Parathyroid adenoma (tissue), 2 donors: ENCODE measurements around the gene ZNF664.

Experiments used
- H2AFZ ChIP-seq: fragments of 300-600 bp; sonication (generic); one replicate; pipeline ENCODE4 v1.7.0; 2017; ENCODE audit warnings: antibody characterized with exemption, mild to moderate bottlenecking
- H3K27ac ChIP-seq: fragments of 300-600 bp; sonication (generic); one replicate; pipeline ENCODE4 v1.7.0; 2017
- H3K27me3 ChIP-seq: fragments of 300-600 bp; sonication (generic); one replicate; pipeline ENCODE4 v1.7.0; 2017; ENCODE audit warnings: low read length; ENCODE audit not compliant: control insufficient read depth, insufficient read depth
- H3K36me3 ChIP-seq: fragments of 300-600 bp; sonication (generic); one replicate; pipeline ENCODE4 v1.7.0; 2017; ENCODE audit warnings: low read length; ENCODE audit not compliant: control insufficient read depth, insufficient read depth
- H3K4me1 ChIP-seq: fragments of 300-600 bp; sonication (generic); one replicate; pipeline ENCODE4 v1.7.0; 2017; ENCODE audit warnings: control low read depth
- H3K4me2 ChIP-seq: fragments of 300-600 bp; sonication (generic); one replicate; pipeline ENCODE4 v1.7.0; 2017; ENCODE audit warnings: low read length
- H3K4me3 ChIP-seq: fragments of 300-600 bp; sonication (generic); one replicate; pipeline ENCODE4 v1.7.0; 2017; ENCODE audit warnings: low read depth, low read length
- H3K79me2 ChIP-seq: fragments of 300-600 bp; sonication (generic); one replicate; pipeline ENCODE4 v1.7.0; 2017; ENCODE audit warnings: control low read depth
- H3K9ac ChIP-seq: fragments of 300-600 bp; sonication (generic); one replicate; pipeline ENCODE4 v1.7.0; 2017; ENCODE audit warnings: mild to moderate bottlenecking
- H3K9me3 ChIP-seq: fragments of 300-600 bp; sonication (generic); one replicate; pipeline ENCODE4 v1.7.0; 2017; ENCODE audit warnings: low read length; ENCODE audit not compliant: control insufficient read depth
- TF ChIP-seq, protein P1 (sequence below): fragments of 300-600 bp; sonication (generic); IDR thresholded peaks from one replicate; pipeline ENCODE4 v1.7.0; 2017; ENCODE audit warnings: antibody characterized with exemption, mild to moderate bottlenecking
- donor health status: primary hyperparathyroidism.

The ZNF664 gene

DNA sequence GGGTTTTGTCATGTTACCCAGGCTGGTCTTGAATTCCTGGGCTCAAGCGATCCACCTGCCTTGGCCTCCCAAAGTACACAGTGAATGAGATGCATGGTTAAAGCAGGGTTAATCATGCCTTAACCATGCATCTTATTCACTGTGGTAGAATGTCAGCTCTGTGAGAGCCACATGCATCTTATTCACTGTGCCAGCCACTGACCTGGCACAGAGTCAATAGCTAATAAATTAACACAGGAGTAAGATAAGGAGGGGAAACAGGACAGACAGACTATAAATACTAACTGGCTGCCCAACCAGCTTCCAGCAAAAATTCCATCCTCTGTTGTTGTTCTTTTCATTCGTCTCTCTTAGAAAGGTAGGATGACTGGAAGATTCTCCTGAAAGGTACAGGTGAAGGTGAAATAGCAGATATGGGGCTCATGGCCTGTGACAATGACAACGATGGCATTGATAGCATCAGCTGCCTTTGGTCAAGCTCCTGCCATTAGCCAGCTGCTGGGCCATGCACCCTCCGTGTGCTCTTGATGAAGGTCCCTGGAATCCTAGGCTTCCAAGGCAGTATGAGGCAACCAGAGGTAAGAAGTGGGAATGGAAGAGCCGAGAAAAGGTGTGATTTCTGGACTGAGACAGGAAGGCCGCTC is 76.6 kb downstream of the ZNF664 start:
- no peaks in the 10 kb centered on the region for H3K4me1 ChIP-seq
- no peak overlapping the region for H3K4me2 ChIP-seq
- no peaks in the 10 kb centered on the region for H3K9me3 ChIP-seq
- no peaks in the 10 kb centered on the region for H3K27me3 ChIP-seq
- TF ChIP-seq, protein P1, sequence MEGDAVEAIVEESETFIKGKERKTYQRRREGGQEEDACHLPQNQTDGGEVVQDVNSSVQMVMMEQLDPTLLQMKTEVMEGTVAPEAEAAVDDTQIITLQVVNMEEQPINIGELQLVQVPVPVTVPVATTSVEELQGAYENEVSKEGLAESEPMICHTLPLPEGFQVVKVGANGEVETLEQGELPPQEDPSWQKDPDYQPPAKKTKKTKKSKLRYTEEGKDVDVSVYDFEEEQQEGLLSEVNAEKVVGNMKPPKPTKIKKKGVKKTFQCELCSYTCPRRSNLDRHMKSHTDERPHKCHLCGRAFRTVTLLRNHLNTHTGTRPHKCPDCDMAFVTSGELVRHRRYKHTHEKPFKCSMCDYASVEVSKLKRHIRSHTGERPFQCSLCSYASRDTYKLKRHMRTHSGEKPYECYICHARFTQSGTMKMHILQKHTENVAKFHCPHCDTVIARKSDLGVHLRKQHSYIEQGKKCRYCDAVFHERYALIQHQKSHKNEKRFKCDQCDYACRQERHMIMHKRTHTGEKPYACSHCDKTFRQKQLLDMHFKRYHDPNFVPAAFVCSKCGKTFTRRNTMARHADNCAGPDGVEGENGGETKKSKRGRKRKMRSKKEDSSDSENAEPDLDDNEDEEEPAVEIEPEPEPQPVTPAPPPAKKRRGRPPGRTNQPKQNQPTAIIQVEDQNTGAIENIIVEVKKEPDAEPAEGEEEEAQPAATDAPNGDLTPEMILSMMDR, result no peak
- H2AFZ ChIP-seq, result no peak overlapping the region
- H3K79me2 ChIP-seq, result no peaks in the 10 kb centered on the region
- H3K36me3 ChIP-seq, result no peaks in the 10 kb centered on the region
- no peak overlapping the region for H3K4me3 ChIP-seq
- H3K27ac ChIP-seq, result no peak overlapping the region
- no peak overlapping the region for H3K9ac ChIP-seq

DNA sequence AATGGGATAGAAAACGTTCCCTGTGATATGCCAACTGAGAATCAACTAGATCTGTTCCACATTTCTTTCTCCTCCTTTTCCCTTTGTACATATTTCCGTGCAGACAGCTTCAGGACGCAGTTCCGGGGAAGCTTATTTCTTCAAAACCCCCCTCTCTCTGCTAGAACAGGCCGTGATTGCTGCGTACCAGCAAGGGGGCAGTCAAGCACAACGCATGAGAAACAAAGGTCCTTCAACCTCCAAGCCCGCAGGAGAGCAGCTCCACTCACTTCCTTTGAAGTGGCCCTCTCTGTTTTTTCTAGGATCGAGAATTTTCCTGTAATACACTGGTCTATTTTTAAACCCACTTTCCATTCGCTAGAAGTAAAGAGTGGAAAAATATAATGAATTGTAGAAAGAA is 80.8 kb downstream of the ZNF664 start:
- H3K9ac ChIP-seq, result no peak overlapping the region

DNA sequence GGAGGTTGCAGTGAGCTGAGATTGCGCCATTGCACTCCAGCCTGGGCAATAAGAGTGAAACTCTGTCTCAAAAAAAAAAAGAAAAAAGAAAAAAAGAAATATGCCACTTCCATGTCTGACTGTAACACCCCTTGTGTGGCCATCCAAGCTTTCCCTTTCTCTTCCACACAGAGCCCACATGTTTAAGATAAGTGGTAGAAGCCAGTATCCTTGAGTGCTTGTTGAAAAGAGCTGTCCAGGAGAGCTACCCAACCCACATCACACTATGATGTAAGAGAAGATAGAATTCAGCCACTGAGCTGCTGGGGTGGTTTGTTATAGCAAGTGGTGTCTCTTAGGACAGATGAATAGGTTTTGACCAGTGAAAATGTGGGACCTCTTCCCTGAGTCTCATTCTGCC is 82.1 kb downstream of the ZNF664 start:
- no peaks in the 10 kb centered on the region for H3K36me3 ChIP-seq
- no peak overlapping the region for H2AFZ ChIP-seq
- TF ChIP-seq, protein P1, result no peak
- H3K4me1 ChIP-seq, result no peaks in the 10 kb centered on the region
- no peaks in the 10 kb centered on the region for H3K9me3 ChIP-seq
- H3K27ac ChIP-seq, result no peak overlapping the region
- no peak overlapping the region for H3K4me3 ChIP-seq
- no peak overlapping the region for H3K4me2 ChIP-seq
- H3K79me2 ChIP-seq, result no peaks in the 10 kb centered on the region
- H3K27me3 ChIP-seq, result no peaks in the 10 kb centered on the region
- H3K9ac ChIP-seq, result no peak overlapping the region

More for the DNA sequence above, 80.8 kb downstream of the ZNF664 start:
- Histone ChIP-seq H3K4me1 (no peaks in the 10 kb centered on the region), H3K27me3 (no peaks in the 10 kb centered on the region), H3K36me3 (no peaks in the 10 kb centered on the region), H3K27ac (no peak overlapping the region), H3K9me3 (no peaks in the 10 kb centered on the region), H2AFZ (no peak overlapping the region), H3K4me3 (no peak overlapping the region), H3K4me2 (no peak overlapping the region), H3K79me2 (no peaks in the 10 kb centered on the region)
- TF ChIP-seq, protein P1, result no peak

DNA sequence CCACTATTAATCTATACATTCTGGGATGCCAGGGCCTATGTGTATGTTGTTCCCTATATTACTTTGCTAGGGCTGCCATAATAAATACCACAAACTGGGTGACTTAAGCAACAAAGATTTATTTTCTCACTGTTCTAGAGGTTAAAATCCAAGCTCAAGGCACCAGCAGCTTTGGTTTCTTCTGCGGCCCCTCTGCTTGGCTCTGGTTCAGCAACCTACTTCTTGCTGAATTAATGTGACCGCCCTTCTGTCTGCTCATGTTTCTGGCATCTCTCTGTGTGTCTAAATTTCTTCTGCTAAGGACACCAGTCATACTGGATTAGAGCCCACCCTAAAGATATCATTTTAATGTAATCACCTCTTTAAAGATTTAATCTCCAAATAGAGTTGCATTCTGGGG is 84.7 kb downstream of the ZNF664 start:
- Histone ChIP-seq H3K4me1 (no peaks in the 10 kb centered on the region), H3K79me2 (no peaks in the 10 kb centered on the region), H3K4me2 (no peak overlapping the region), H2AFZ (no peak overlapping the region), H3K9me3 (no peaks in the 10 kb centered on the region), H3K4me3 (no peak overlapping the region), H3K36me3 (no peaks in the 10 kb centered on the region), H3K27me3 (no peaks in the 10 kb centered on the region), H3K27ac (no peak overlapping the region), H3K9ac (no peak overlapping the region)
- TF ChIP-seq, protein P1, result no peak

DNA sequence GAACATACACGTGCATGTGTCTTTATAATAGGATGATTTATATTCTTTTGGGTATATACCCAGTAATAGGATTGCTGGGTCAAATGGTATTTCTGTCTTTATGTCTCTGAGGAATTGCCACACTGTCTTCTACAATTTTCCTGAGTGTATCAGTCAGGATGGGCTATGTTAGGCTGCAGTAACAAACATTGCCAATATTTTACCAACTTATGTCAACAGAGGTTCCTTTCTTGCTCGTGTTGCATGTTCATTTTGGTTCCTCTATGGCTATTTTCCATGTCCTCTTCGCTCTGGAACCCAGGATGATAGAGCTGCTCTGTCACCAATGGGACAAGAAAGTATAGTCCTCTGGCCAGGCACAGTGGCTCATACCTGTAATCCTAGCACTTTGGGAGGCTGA is 86.7 kb downstream of the ZNF664 start:
- H3K9ac ChIP-seq, result no peak overlapping the region
- no peaks in the 10 kb centered on the region for H3K27me3 ChIP-seq
- no peaks in the 10 kb centered on the region for H3K79me2 ChIP-seq
- H3K4me1 ChIP-seq, result no peaks in the 10 kb centered on the region
- H3K4me3 ChIP-seq, result no peak overlapping the region
- no peak overlapping the region for H3K27ac ChIP-seq
- no peak overlapping the region for H2AFZ ChIP-seq
- H3K9me3 ChIP-seq, result no peaks in the 10 kb centered on the region
- no peak overlapping the region for H3K4me2 ChIP-seq
- TF ChIP-seq, protein P1, result no peak
- no peaks in the 10 kb centered on the region for H3K36me3 ChIP-seq
